GM18498 (cell line): Measurements from ENCODE around the gene GPC2.
A peak's percentile ranks its signal among the peaks of the same experiment; 100 is the strongest.

ENCODE experiments used
- ATAC-seq: cut with Tn5 transposase; IDR thresholded peaks from one replicate; pipeline ENCODE4 v1.9.1; 2021; ENCODE audit warnings: mild to moderate bottlenecking, moderate library complexity; ENCODE audit not compliant: unreplicated experiment

GPC2 gene

GRCh38 chr7:100126239-100126930, 50.8 kb downstream of the GPC2 start:
- peak; percentile 24 for ATAC-seq

GRCh38 chr7:100124301-100125230, 52.6 kb downstream of the GPC2 start:
- no peak for ATAC-seq

- ATAC-seq = no peak
Measured at GRCh38 chr7:100122568-100122967, 54.6 kb downstream of the GPC2 start.

- no peak for ATAC-seq
Measured at GRCh38 chr7:100122067-100122466, 55.1 kb downstream of the GPC2 start.

GRCh38 chr7:100120733-100121036, 56.5 kb downstream of the GPC2 start:
- ATAC-seq = no peak

- ATAC-seq = peak; percentile 27
Measured at GRCh38 chr7:100119970-100120732, 57.0 kb downstream of the GPC2 start.
